GOT3 (cell line): ENCODE measurements around the gene ROBO3.

Source experiments
- DNase-seq: peaks from one replicate; lab custom pipeline; 2025; ENCODE audit warnings: mixed read lengths; lab: John Stamatoyannopoulos, UW

The ROBO3 gene

DNA sequence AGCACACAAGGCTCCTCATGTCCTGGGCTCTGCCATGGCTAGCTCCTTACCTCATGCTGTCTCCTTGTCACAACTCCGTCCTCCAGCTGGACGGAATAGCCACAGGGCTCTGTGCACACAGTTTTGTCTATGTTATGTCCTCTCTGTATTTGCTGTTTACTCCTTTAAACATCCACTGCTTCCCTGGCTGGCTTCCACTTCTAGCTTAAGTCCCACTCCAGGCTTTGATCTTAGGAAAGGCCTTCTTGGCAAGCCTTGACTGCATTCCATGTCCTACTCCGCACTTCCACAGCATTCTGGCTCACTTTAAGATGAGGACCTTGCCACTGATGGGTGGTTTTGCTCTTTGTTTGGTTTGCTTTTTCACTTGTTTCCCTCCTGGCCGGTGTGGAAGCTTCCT lies 22.9 kb upstream of the ROBO3 start:
- DNase-seq, result no peak

DNA sequence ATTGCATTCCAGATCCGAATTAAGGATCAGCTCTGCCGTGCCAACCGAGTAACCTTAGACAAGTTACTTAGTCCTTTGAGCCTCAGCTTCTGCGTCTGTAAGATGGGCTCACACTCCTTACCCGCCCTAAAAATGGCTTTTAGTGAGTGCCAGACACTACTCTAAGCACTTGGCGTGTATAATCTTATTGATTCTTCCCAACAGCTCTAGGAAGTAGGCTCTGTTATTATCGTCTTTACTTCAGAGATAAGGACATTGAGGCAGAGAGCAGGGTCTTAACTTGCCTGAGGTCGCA lies 21.7 kb upstream of the ROBO3 start:
- DNase-seq, result no peak

DNA sequence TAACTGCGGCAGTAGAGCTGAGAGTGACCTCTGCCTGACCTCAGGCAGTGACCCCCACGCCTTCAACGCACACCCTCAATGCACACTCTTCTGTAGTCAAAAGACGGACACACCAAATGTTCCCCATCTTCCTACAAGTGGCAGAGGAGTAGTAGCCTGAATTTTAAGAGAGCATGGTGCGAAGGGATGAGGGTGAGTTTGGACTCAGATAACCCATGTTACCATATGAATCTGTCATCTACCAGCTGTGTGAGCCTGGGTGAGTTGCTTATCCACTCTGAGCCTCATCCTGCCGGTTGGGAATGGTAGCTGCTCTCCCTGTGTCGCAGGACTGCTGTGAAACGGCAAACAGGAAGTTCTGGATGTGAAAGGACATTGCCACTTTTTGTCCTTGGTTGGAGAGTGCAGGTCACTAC lies 20.6 kb upstream of the ROBO3 start:
- DNase-seq, result no peak

DNA sequence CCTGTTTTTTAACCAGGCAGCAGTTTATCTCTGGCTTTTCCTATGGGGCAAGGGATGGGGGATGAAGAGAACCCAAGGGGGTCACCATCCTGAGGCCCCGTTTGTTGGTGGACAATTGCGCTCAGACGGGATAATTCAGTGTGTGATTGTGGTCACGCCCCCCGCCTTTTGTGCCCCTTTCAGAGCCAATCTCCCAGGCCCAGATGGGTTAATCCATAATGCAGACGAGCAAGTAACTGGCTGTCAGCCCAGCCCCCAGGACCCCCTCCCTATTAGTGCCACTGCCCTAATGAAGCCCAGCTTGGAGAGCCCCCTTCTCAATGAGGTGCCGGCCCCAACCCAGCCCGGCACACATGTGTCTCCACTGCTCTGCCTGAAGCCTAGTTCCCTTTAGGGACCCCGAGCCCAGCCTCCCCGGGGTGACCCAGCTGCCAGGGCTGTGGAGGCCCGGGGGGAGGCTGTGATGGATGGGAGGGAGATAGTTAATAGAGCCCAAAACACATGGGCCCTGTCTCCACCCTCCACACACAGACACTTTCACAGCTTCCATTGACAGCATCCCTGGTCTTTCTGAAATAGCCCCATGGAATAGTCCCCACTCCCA lies 19.1 kb upstream of the ROBO3 start:
- no peak for DNase-seq

DNA sequence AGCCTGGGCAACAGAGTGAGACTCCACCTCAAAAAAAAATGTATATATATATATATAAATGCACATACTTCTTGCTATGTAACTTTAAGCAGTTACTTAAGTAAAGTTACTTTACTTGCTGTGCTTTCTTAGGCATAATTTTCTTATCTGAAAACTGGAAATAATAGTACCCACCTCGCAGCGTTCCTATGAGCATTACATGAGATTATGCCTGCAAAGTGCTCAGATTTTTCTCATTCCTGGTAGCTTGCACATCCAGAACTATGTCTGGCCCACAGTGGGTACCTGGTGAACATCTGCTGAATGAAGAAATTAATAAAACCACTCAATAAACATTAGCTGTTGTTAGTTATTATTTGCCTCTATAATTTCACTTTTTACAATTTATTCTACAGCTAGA lies 6.1 kb upstream of the ROBO3 start:
- DNase-seq, result no peak

DNA sequence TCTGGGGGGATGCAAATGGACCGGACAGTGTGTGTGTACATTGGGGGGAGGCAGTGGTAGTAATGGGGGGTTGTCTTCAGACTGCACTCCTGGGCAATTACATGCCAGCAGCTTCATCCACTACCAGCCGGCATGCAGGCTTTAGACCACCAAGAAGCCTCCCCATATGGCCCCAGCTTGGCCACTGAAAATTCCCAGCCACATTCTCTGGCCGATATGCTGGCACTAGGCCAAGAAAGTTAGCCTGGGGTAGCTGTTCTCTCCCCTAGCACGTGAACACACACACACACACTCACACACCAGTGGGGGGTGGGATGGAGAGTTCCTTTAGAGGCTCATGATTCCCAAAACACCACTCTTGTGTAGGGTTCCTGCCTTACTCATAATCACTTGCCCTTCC lies 3.6 kb upstream of the ROBO3 start:
- no peak for DNase-seq

DNA sequence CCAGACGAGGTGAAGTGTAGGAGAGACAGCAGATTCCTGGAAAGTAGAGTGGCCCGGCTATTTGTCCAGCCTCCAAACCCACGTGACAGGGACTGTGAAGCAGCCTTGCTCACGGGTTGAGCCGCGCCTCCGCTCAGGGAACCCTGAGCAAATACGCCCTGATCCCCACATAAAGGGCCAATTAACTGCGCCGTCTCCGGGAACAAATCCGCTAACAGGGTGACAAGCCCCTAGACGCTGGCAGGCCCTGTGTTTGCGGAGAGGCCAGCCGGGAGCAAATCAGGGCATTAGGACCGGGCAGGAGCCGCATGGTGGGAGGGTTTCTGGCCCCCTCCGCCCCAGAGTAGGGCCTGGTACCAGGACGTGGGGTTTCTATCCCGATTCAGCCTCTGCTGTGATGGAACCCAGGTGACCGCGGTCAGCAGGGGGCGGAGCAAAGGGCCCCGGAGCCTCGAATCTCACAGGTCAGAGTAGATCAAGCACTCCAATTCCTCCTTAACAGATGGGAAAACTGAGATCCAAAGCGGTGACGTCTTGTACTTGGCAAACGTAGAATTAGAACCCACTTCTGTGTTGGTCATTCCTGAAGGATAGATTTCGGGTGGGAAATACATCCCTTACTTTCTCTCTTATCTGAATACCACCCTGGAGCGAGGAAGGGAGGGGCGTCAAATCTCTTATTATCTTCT lies 2.0 kb upstream of the ROBO3 start:
- no peak for DNase-seq

DNA sequence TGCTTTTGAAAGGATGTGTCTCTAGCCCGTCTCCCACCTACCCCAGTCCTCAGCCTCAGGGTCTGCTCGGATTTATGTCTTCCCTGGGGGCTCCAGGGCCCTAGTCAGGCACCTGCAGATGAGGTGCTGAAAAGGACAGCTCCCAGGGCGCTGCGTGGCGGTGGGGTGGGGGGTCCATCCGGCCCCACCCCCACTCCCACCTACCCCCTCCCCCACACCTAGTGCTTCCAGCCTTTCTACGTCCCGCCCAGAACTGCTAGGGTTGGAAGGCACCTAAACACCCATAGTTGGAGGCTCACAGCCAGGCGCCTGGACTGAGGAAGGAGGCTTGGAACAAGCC lies 1.4 kb upstream of the ROBO3 start:
- no peak for DNase-seq

DNA sequence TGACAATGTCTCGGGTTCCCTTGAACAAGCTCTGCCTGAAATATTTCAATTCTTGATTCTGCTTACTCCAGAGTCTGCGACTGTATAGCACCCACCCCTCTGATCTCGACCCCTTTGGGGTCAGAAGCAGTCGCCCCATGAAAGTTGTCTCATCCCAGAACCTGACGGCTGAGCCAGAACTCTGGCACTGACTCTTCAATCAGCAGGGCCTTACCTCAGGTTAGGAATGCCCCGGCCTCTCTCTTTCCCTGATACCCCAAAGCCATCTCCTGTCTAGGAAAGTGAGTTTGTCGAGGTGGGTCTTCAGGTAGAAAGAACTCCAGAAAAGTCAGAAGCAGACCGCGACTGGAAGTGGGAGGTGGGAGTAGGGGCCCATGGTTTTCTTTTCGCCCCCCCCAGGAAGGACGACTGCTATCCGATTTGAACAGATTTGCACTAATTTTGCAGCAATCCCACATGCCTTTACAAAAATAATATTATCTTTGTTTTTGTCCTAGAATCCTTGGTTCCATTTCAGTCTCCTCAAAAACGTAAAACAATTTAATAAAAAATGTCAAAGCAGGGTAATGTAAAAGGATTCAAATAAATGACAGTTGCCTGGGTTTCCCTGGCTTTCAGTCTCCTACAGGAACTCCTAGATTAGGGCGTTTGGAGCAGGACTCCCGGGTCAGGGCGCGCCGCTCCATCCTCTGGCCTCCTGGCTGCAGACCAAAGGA lies 898 bp upstream of the ROBO3 start:
- no peak for DNase-seq

DNA sequence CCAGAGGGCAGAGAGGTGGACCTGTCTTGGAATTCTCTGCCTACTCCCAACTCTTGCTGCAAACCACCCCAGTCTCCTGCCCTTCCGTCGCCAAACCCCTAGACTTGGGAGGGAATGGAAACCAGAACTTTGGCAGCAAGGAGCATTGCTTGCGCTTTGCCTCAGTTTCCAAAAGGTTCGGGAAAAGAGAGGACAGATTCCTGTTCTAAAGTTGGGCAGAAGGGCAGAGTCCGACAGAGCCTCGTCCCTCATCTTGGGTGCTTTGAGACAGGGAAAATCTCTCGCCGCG lies 396 bp upstream of the ROBO3 start:
- no peak for DNase-seq

DNA sequence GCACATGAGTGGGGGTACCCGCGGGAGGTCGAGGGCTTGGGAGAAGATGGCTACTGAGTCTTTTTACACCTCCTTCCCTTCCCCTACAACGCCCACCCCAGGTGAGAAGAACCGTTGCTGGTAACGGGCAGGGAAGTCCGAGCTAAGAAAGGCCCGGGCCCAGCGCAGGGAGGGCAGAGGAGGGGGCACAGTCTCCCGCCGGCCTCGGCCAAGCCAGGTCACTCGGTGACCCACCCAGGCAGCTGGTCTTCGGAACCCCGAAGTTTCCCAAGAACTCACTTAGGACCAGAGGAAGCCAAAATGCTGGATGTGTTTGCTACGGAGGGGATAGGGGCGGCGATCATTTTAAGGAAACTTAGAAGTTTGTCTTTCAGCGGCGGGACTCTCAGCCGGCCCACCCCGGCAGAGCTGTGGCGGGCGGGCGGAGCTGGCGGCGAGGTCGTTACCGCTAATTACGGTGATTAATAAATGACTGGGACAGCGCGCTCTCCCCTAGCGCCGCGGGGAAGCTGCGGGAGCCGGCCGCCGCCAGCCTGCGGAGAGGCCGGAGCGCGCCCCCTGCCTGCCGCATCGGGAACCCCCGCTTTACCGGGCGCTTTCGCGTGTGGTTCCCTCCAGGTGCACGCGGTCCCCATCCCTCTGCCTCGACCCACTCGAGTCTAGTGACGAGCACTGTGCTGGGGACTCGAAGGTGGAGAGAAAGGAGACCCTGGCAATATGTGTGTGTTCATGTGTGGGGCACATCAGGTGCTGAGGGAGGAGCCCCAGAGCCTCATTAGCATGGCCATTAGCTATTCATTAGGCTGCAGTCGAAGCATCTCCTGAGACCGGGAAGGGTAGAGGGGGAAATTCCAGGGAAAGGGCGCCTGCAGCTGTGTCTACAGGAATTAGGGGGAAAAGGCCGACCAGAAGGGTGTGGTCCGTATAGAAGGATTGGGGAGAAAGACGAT lies 945 bp downstream of the ROBO3 start:
- DNase-seq, result no peak

DNA sequence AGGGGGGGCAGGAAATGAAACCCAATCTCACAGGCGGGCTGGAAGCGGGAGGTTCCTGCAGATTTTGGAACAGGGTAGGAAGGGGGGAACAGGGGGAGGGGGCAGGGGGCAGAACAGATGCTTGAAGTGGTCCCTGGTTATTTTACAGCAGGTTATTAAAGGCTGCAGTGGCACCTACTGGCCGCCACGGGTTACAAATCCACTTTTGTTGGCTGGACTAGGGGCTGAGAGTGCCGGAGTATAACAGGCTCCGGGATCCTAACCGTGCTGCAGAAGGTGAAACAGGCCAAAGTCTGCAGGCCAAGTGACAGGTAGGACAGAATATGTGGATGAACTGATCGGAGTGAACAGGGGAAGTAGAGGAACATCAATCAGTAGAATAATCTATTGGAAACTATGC lies 2.5 kb downstream of the ROBO3 start:
- no peak for DNase-seq

DNA sequence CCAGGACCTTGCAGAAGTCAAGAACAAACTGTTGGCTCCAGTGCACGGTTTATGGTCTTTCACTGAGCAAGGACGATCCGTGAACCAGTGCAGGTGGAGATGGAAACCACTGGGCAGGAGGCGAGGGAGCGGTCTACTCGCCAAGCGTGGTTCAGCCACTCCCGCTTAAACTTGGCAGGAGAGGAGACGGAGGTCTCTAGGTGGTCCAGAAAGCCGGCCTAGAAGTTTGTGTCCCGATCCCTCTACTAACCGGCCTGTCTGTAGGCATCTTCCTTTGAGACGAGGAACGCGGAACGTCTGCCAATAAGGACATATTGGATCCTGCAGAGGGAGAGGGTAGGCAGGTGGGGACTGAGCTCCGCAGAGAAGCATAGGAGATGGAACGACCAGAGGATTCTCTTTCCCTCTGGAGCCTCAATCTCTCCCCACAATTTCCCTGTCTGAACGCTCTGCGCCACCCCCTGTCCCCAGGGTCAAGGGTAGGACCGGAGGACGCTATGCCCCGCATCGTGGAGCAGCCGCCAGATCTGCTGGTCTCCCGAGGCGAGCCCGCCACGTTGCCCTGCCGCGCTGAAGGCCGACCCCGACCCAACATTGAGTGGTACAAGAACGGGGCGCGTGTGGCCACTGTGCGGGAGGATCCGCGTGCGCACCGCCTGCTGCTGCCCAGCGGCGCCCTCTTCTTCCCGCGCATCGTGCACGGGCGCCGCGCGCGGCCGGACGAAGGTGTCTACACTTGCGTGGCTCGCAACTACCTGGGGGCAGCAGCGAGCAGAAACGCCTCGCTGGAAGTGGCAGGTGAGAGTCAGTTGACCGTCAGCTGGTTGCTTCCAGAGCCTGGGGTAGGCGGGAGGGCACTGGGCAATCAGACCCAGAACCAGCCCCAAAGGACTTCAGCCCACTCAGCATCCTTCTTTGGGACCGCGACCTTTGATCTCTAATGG lies 3.4 kb downstream of the ROBO3 start:
- no peak for DNase-seq

DNA sequence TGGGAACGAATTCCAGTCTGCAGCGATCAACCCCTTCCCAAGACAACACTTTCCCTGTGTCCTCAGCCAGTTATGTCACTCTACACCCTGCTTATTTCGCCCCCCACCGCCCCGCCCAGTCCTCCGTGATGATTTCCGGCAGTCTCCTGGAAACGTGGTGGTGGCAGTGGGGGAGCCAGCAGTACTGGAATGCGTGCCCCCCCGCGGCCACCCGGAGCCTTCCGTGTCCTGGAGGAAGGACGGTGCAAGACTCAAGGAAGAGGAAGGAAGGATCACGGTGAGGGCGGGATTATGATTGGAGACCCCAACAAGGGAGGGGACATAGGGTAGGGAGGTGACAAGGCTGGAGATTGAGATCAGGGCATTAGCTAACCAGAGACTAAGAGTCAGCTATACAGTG lies 4.1 kb downstream of the ROBO3 start:
- DNase-seq, result no peak

DNA sequence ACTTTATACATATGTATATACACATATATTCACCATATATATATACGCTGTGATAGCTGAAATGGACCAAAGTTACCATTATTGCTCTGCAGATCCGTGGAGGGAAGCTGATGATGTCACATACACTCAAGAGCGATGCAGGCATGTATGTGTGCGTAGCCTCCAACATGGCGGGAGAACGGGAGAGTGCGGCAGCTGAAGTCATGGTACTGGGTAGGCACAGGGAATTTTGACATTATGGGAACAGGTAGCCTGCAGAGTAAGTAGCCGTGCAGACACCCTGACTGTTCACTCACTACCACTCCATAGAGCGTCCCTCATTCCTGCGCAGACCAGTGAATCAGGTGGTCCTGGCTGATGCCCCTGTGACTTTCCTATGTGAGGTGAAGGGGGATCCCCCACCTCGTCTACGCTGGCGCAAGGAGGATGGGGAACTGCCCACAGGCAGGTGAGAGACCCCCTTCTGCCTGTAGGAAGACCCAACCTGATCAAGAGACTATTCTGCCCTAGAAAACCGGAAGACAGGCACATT lies 4.7 kb downstream of the ROBO3 start:
- DNase-seq, result no peak

DNA sequence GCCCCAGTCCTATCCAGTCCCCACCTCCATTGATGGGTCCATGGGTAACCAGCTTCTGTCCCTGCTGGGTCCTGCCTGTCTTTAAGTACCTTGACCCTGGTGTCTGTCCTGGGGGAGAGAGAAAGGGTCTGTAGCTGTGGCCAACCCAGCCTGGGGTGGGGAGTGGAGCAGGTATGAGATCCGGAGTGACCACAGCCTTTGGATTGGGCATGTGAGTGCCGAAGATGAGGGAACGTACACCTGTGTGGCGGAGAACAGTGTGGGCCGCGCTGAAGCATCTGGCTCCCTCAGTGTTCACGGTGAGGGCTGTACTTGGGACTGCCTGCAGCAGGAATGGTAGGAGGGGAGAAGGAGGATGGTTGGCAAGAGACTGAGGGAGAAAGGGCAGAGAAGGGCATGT lies 5.2 kb downstream of the ROBO3 start:
- no peak for DNase-seq

DNA sequence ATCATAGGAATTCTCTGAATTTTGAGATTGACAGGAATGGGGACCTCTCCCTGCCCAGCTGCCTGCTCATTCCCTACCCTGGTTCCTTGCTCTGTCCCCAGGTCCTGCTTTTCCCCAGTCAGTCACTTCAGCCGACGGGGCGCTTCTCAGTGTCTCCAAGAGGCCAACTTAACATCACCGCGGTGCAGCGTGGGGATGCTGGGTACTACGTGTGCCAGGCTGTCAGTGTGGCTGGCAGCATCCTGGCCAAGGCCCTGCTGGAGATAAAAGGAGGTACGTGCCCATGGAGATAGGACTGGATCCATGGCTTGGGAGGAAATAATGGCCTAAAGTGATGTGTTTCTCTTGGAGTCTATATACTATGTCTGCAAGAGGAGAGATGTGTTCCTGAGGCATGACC lies 7.0 kb downstream of the ROBO3 start:
- no peak for DNase-seq

DNA sequence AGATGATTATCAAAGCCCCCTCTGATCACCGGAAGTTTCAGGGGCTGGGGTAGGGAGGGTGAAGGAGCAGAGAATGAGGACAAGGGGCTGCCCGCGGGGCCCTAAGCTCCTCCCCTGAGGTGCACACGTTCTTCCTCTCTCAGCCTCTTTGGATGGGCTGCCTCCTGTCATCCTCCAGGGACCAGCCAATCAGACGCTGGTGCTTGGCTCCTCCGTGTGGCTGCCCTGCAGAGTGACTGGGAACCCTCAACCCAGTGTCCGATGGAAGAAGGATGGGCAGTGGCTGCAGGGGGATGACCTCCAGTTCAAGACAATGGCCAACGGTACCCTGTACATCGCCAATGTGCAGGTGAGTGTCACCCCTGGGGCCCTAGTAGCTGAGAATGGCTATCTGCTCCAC lies 7.5 kb downstream of the ROBO3 start:
- no peak for DNase-seq

DNA sequence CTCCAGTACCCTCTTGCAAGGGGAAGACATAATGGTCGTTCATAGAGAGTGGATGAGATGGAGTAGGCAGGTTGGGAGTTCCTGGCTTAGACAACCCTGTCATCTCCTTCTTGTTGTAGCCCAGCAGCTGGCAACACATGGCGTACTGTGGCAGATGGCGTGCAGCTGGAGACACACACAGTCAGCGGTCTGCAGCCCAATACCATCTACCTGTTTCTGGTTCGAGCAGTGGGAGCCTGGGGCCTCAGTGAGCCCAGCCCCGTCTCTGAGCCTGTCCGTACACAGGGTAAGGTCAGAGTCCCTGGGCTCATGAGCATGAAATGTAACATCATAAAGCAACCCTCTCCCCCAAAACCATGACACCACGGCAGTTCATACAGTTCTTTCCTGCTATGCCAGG lies 8.7 kb downstream of the ROBO3 start:
- DNase-seq, result no peak

DNA sequence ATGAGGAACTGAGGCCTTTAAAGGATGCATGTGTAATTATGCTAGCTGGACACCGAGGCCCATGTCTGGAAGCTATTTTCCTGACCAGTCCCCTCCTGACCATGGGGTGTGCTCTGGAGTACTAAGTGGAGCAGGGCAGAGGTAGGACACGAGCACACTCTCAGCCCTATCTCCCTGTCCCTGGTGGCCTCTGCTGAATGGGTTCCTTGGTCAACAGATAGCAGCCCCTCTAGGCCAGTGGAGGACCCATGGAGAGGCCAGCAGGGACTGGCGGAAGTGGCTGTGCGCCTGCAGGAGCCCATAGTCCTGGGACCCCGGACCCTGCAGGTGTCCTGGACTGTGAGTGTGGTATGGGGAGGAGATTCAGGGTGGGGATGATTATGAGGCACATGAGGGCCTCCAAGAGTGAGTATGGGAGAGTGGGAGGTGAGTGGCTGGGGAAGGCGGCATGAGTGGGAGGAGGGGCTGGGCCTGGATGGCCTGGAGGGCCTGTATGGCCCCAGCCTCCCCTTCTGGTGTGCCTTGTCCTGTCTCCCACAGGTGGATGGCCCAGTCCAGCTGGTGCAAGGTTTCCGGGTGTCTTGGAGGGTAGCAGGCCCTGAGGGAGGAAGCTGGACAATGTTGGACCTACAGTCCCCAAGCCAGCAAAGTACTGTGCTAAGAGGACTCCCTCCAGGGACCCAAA lies 9.5 kb downstream of the ROBO3 start:
- DNase-seq, result no peak

DNA sequence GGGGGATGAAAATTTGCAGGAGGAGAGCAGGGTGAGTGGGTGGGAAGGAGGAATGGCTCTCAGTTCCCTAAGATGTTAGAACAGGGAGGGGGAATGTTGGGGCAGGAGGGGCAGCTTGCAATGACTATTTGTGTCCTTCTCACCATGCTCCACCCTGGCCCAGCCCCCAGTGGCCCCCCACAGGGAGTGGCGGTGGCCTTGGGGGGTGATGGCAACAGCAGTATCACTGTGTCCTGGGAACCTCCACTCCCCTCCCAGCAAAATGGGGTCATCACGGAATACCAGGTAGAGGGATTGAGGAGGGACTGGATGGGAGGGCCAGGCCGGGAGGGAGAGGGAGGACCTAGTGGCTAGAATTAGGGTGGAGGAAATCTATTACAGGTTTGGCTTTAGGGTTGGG lies 10.2 kb downstream of the ROBO3 start:
- no peak for DNase-seq
